ENCODE results near the gene EIF3K. TPM values are rescaled to one million over a fixed set of nuclear protein-coding genes. Genes with fewer than 3 reads are reported as not detected.

The EIF3K gene
- total and polyA plus RNA-seq, 2 of the 13 experiments (the other 11 are each of a cell fraction or from before 2014, with no cell fraction given), result 179 to 258 TPM

DNA sequence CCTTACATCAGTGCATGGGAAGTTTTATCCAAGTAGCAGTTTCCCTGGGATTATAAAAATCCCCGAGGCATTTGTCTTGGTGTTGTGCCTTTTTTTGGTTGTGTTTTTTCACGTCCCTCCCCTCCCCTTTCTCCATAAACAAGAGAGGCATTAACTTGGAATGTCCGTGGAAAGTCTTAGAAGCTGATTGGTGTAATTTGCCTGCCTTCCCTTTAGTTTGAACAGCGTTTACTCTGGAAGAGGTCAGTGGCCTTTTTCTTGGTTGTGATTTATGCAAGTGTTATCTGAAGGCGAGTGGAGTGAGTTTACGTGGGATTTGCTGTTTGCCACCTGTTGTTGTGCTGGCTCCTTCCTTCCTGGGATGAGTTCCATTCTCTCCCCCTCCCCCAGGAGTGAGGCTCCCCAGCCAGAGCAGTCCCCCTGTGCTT, 35.7 kb downstream of the EIF3K start:
- peaks cover 68% of the 10 kb centered on the region for H4K20me1 ChIP-seq (ENCODE audit: insufficient read depth, low read length)
- peaks cover 96% of the 10 kb centered on the region for H3K79me2 ChIP-seq (ENCODE audit: insufficient read depth, low read length)
- no peak for TF ChIP-seq ATF7 (IDR thresholded peaks at IDR 0.05)
- TF ChIP-seq ATF7 (CRISPR knock-in tag; IDR thresholded peaks at IDR 0.05), result no peak
- TF ChIP-seq HMG20A (CRISPR knock-in tag; IDR thresholded peaks at IDR 0.05; ENCODE audit: borderline replicate concordance), result 0 out of 2 replicates have a peak, but pooled peaks have one; percentile 25
- peak; percentile 49; the same call in 1 of the 2 replicates for TF ChIP-seq RBFOX2 (IDR thresholded peaks at IDR 0.05; ENCODE audit: low read depth, low read length)
- peak; percentile 33; the same call in 1 of the 2 replicates for TF ChIP-seq GATAD2A (CRISPR knock-in tag; IDR thresholded peaks at IDR 0.05)
- no peak for TF ChIP-seq SNRNP70 (IDR thresholded peaks at IDR 0.05; ENCODE audit: low read depth, low read length)
- WGBS (ENCODE audit: low lambda C conversion rate), result 47% methylated on average over 6 of the region's 6 CpGs
- peaks cover 5 to 26% of the 10 kb centered on the region in 2 experiments; a peak in 4 of 5 replicates for H3K36me3 ChIP-seq (replicated peaks in 1 of 2; ENCODE audit: control insufficient read depth in 1 of 2, insufficient read depth in 2 of 2, low read length in 2 of 2)
- DNase-seq (ENCODE audit: low spot score) (no peak), ATAC-seq (no peak), FAIRE-seq (no peak)
- H3K4me3 ChIP-seq (replicated peaks in 1 of 3; ENCODE audit: insufficient read depth in 1 of 3, low read depth in 2 of 3, low read length in 3 of 3), result no peak overlapping the region
- H3K27ac ChIP-seq (ENCODE audit: extremely low read length, insufficient read depth, low read length), result peak overlapping the region; percentile 43
- H3K9ac ChIP-seq (ENCODE audit: insufficient read depth, low read depth, low read length), result peak overlapping the region; percentile 31; the same call in 1 of the 2 replicates
- no peaks in the 10 kb centered on the region for H3K9me3 ChIP-seq (ENCODE audit: low read length)
- BruUV-seq (replicated peaks), result no TSS peak
- H3K4me2 ChIP-seq (ENCODE audit: low read depth, low read length), result peak overlapping the region; percentile 94
- intact Hi-C loops (cut with micrococcal nuclease; ENCODE audit: unreplicated experiment) (loop anchor here (5.0 to 10.0 kb wide), 5 partner anchors 33 to 278 kb away; partner anchors contain the start of genes ECH1, MRPS12 and SARS2), in situ Hi-C loops (cut with HindIII; ENCODE audit: extremely low pct_ligation_motif_present, low pct_unique_long_range_greater_than_20kb) (loop anchor here (5.0 kb wide), 1 partner anchor 48 kb away; no protein-coding TSS in a partner anchor)
- no peak overlapping the region for H2AFZ ChIP-seq (ENCODE audit: low read length)
- POLR2A ChIA-PET, result interaction anchor here (0.6 to 3.8 kb wide), 2 partner anchors 32 to 46 kb away, joined by 3 to 28 read pairs; no protein-coding TSS in a partner anchor
- peaks cover 92% of the 10 kb centered on the region for H3K4me1 ChIP-seq (ENCODE audit: insufficient read depth, low read length)
- H3K27me3 ChIP-seq (ENCODE audit: control insufficient read depth in 1 of 2, insufficient read depth in 2 of 2, low read length in 2 of 2), result no peaks in the 10 kb centered on the region; a peak in 1 of 5 replicates
- CTCF ChIA-PET (ENCODE audit: low intra/inter-chr PET ratio, low total read pairs), result no interaction called here

DNA sequence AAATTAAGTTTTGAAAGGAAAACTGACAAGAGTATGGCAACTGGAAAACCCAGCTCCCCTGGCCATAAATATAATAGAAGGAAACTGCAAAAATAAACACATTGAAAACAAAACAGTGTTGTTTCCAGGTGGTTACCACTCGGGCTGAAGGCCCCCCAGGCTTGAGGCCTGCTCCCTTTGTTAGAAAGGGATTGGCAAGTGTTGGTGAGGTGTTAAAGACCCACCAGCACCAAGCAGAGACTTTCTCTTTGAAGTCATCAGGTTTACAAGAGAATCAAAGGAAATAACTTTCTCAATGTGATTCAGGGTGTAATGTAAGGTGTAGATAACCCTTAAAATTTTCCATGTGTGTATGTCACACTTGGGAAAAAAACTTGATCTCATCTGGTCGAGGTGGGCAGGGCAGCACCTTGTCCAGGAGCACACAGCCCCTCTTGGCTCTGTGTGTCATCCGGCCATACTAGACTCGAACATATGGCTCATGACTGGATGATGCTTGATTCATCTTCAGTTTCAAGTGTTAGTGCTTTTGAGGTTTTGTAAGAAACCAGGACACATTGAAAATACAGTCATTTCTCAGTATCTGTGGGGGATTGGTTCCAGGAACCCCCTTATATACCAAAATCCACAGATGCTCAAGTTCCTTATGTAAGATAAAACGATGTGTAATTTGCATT, 36.3 kb downstream of the EIF3K start:
- POLR2A ChIA-PET, result interaction anchor here (0.6 to 4.4 kb wide), 3 partner anchors 6 to 45 kb away, joined by 3 to 59 read pairs (median 28); partner anchors contain the start of gene ACTN4
- peak overlapping the region; percentile 31 for H3K9ac ChIP-seq (ENCODE audit: insufficient read depth, low read depth, low read length)
- H2AFZ ChIP-seq (ENCODE audit: low read length), result no peak overlapping the region
- CTCF ChIA-PET (ENCODE audit: low intra/inter-chr PET ratio, low total read pairs), result no interaction called here
- H3K4me2 ChIP-seq (ENCODE audit: low read depth, low read length), result peak overlapping the region; percentile 94
- H3K27me3 ChIP-seq (ENCODE audit: control insufficient read depth in 1 of 2, insufficient read depth in 2 of 2, low read length in 2 of 2), result no peaks in the 10 kb centered on the region; a peak in 1 of 5 replicates
- ATAC-seq (no peak), DNase-seq (ENCODE audit: low spot score) (no peak), FAIRE-seq (no peak)
- in situ Hi-C loops (cut with HindIII; ENCODE audit: extremely low pct_ligation_motif_present, low pct_unique_long_range_greater_than_20kb) (loop anchor here (5.0 kb wide), 1 partner anchor 47 kb away; no protein-coding TSS in a partner anchor), intact Hi-C loops (cut with micrococcal nuclease; ENCODE audit: unreplicated experiment) (loop anchor here (5.0 to 10.0 kb wide), 2 partner anchors 180 to 277 kb away; partner anchors contain the start of genes ECH1, MRPS12 and SARS2)
- H3K79me2 ChIP-seq (ENCODE audit: insufficient read depth, low read length), result peaks cover 96% of the 10 kb centered on the region
- H4K20me1 ChIP-seq (ENCODE audit: insufficient read depth, low read length), result peaks cover 73% of the 10 kb centered on the region
- H3K27ac ChIP-seq (ENCODE audit: extremely low read length, insufficient read depth, low read length), result peak overlapping the region; percentile 69
- no peaks in the 10 kb centered on the region for H3K9me3 ChIP-seq (ENCODE audit: low read length)
- H3K36me3 ChIP-seq (replicated peaks in 1 of 2; ENCODE audit: control insufficient read depth in 1 of 2, insufficient read depth in 2 of 2, low read length in 2 of 2), result peaks cover 5 to 28% of the 10 kb centered on the region in 2 experiments; a peak in 4 of 5 replicates
- WGBS (ENCODE audit: low lambda C conversion rate), result 63% methylated on average over 5 of the region's 5 CpGs
- TF ChIP-seq ATM (IDR thresholded peaks at IDR 0.05; ENCODE audit: borderline replicate concordance) (no peak), POLR2G (IDR thresholded peaks at IDR 0.05; ENCODE audit: low read depth, low read length) (0 out of 2 replicates have a peak, but pooled peaks have one; percentile 13)
- H3K4me3 ChIP-seq (replicated peaks in 1 of 3; ENCODE audit: insufficient read depth in 1 of 3, low read depth in 2 of 3, low read length in 3 of 3), result no peak overlapping the region
- H3K4me1 ChIP-seq (ENCODE audit: insufficient read depth, low read length), result peaks cover 99% of the 10 kb centered on the region
- BruUV-seq (replicated peaks), result no TSS peak

All from HepG2 (cell line).